C4-2B (cell line): ENCODE results near the gene PHLDB2.

Source experiments
- CTCF ChIP-seq: fragments of 450-650 bp; conservative IDR thresholded peaks from 2 replicates; pipeline ENCODE4 v1.5.1; 2017; ENCODE audit warnings: mild to moderate bottlenecking
- ZFX ChIP-seq: fragments of 450-650 bp; IDR thresholded peaks from 2 replicates; pipeline ENCODE4 v1.6.1; 2017

GRCh38 chr3:111859974-111860859 lies 1.2 kb downstream of the PHLDB2 start:
- TF ChIP-seq CTCF (peak; percentile 46), ZFX (no peak)
